ENCODE measurements around the gene SDK2.
A peak's percentile ranks its signal among the peaks of the same experiment; 100 is the strongest.

SDK2 gene

DNA sequence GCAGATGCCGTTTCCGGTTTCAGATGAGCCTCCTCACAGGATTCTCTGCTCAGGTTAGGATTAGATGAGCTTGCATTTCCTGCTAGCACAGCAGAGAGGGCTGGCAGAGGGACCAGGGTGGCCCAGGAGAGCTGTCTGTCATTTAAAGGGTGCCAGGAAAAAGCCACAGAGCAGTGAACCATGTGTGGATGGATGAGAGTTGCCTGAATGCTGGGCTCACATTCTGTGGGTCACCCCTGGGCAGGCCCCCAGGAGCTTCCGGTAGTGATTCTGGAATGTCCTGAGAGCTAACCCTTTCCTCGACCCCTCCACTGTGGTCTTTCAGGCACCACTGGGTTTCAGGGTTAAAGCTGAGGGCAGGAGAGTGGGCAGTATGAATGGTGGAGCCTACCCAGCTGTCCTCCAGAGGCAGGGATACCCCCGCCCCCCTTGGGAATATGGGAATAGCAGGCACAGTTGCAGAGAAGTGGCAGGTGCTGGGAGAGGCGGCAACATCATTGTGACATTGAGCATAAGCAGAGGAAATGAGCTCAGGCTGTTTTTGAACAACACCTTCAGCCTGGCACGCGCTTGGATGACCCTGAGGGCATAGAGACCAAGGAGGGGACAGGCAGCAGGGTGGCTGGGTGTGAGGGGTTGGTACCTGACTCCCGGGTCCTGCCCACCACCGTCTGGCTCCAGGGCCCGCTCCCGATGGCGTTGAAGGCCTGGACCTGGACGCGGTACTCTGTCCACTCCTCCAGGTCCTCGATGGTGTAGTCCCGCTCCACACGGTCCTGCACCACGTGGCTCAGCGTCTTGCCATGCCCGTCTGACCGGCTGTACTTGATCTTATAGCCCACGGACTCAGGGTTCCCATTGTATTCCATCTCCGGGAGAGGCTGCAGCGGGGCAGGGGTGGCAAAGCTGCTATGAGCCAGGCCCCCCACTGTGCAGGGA is 249.5 kb downstream of the SDK2 start:
- DNase-seq (ENCODE audit: low read depth in 2 of 2) = no peak

DNA sequence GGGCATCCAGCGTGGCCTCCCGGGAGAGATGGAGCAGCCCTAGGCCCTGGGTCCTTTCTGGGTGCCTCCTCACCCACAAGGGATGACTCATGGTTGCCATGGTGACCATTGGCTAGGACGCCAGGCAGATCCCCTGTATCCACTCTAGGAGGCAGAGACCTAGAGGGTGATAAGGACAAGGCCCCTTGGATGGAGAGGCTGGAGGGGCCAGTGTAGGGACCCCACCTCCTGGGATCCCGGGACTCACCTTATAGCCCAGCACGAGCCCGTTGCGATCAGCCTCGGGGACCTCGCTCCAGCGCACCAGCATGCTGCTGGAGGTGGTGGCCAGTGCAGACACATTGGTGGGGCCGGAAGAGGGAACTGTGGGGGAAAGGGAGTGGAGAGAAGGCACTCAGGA is 250.3 kb downstream of the SDK2 start:
- DNase-seq (ENCODE audit: low read depth in 2 of 2) = no peak

DNA sequence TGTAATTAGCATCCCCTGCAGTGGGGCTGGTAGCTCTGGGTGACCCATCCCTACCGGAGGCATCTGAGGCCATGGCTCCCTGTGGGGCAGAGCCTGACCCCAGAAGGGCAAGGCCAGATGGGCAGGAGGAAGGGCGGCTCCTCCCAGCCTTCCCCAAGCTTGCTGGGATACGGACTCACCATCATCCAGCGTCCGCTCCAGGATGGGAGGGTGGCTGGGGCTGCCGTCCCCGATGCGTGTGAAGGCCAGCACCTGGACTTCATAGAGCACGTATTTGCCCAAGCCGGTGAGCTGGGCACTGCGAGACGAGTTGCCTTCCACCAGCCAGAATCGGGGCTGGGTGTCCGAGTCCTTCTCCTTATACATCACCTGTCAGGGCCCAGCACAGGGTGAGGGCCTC is 250.9 kb downstream of the SDK2 start:
- no peak for DNase-seq (ENCODE audit: low read depth in 2 of 2)

DNA sequence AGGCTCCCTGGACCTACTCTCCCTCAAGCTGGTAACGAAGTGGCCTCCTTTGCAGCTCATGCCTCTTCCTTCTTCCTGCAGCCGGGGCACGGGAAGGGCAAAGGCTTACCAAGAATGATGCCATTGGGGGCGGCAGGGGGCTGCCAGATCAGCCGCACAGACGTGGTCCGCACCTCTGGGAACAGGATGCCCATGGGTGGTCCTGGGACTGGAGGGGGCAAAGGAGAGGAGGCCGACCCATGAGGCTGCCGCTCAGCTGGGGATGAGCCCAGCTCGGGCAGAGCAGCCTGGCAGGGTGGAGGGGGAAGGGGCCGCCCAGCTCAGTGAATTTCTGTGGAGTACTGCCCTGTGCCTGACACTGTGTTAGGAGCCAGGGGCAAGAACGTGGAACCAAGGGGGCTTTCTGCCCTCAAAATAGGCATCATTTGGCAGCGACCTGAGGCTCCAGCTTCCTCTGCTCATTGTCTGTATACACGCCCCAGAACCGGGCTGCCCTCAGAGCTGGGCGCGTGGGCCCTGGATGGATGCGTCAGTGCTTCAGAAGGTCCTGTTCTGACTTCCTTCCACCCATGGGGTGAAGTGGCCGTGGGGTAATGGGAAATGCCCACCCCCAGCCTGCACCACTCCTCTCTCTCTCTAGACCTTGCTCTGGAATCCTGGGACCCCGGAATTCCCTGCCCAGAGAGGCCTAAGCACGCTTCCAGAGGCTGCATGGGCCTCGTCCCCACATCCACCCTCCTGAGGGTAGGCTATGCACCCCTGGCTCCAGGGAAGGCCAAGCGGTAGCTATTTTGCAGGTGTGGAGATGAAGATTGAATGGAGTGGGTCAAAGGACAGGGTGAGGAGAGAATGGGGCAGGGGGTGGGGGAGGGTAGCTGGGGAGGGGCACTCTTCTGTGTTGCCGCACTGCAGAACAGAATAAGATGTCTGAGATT is 252.6 kb downstream of the SDK2 start:
- DNase-seq (ENCODE audit: low read depth in 2 of 2) = no peak

DNA sequence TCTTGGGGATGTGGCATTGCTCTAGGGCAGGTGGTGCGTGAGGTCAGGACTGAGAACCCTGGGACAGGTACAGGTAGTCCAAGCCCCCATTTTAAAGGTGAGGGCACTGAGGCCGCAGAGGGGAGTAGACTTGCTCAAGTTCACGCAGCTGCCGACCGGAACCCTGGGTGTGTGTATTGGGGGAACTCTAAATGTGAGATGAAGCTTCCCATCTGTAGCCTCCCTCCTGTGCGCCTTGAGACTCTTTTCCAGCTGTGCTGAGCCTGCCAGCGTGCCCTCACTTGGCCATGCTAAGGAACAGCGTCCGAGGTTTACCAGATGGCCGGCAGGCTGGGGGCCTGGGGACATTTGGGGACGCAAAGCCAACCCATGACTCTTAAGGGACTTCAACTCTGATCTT is 253.4 kb downstream of the SDK2 start:
- no peak for DNase-seq (ENCODE audit: low read depth in 2 of 2)

DNA sequence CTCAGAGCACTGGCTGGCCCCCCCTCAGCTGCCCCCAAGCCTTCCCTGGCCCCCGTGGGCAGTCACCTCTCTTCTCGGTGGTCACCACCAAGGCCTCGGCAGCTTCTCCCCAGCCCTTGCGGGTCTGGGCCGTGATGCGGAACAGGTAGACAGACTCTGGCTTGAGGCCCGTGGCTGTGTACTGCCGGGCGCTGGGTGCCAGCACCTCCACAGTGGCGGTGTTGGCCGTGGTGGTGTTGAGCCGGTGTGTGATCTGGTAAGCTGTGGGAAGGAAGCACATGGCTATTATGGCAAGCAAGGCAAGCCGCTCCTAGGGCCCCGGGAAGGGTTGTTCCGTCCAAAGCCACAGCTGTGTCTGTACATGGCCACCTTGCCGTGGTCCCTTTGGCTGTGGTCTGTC is 254.0 kb downstream of the SDK2 start:
- no peak for DNase-seq (ENCODE audit: low read depth in 2 of 2)

DNA sequence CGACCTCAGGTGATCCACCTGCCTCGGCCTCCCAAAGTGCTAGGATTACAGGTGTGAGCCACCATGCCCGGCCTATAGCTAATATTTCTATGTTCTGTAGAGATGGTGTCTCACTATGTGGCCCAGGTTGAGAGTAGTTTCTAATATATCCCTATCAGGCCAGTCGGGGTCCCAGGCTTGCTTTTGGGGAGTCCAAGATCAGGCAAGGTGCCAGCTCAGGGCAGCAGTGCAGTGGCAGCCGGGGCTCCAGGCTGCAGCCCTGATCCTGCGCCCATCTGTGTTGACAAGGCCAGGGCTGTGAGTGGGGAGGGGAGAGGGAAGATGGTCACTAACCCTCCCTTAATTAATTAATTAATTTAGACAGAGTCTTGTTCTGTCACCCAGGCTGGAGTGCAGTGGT is 254.8 kb downstream of the SDK2 start:
- DNase-seq (ENCODE audit: low read depth in 2 of 2) = no peak

DNA sequence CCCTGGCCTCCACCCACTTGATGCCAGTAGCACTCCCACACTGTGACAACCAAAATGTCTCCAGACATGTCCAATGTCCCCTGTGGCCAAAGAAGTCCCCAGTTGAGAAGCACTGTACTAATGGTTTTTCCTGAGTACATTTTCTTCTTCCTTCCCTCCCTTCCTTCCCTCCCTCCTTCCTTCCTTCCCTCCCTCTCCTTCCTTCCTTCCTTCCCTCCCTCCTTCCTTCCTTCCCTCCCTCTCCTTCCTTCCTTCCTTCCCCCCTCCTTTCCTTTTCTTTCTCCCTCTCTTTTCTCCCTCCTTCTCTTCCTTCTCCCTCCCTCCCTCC is 255.7 kb downstream of the SDK2 start:
- no peak for DNase-seq (ENCODE audit: low read depth in 2 of 2)

DNA sequence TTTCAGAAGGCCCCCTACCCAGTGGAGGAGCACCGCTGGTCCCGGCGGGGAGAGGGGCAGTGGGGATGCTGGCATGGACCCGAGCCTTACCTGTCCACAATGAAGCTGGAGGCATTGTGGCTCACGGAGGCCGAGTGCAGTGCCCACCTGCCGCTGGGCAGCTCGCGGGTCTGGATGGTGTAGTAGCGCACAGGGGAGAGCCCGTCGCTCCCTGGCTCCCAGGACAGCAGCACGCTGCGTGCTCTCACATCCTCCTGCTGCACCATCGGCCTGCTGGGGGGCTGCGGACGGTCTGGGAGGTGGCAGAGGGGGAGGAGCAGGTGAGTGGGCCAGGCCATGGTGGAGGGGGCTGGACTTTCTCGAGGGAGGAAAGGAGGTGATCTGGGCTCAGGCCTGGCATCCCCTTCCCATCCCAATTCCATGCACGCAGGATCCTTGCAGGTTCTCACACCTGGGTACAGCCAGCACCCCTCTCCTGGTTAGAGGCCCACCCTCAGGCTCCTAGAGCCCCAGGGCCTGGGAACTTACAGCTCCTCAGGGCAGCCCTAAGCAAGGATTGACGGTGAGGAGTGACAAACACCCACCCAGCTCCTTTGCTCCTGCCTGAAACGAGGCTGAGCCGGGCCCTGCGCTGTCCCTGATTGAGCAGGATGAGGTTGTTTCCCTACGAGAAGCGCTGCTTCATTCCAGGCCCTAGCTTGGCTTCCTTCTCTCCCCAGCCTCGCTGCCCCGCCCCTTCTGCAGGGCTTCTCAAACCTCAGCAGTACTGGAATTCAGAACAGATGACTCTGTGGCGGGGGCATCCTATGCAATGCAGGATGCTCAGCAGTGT is 256.3 kb downstream of the SDK2 start:
- DNase-seq (ENCODE audit: low read depth in 2 of 2) = no peak

DNA sequence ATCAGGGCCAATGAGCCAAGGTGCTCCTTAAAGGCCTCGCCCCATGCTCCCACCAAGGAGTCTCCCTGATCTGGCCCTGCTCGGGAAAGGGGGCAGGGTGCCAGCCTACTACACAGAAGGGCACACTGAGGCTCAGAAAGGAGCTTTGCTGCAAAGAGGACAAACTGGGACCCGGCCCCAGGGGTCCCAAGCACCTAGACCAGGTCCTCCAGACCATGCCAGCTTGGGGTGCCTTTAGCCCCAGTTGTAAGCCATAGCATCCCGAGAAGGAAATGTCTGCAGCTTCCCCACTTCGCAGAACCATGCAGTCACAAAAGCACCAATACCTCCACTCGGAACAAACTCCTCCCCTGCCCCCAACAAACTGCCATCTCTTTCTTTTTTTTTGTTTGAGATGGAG is 257.7 kb downstream of the SDK2 start:
- DNase-seq (ENCODE audit: low read depth in 2 of 2) = no peak

DNA sequence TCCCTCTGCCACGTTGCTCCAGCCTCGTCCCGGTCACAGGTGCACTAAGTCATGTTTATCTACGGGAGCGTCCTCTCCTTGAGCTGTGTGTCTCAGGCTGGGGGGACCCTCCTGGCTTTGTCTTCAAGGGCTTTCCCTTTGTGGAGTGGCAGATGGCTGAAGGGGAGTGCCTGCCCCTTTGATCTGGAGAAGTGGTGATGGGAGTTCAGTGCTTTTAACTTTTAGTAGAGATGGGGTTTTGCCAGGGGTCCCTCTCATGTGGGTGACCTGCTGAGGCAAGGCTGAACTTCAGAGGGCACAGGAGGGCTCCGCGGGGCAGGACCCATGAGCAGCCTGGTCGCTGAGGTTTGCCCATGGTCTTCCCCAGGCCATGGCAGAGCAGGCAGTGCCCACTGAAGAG is 259.3 kb downstream of the SDK2 start:
- DNase-seq (ENCODE audit: low read depth in 2 of 2) = no peak

DNA sequence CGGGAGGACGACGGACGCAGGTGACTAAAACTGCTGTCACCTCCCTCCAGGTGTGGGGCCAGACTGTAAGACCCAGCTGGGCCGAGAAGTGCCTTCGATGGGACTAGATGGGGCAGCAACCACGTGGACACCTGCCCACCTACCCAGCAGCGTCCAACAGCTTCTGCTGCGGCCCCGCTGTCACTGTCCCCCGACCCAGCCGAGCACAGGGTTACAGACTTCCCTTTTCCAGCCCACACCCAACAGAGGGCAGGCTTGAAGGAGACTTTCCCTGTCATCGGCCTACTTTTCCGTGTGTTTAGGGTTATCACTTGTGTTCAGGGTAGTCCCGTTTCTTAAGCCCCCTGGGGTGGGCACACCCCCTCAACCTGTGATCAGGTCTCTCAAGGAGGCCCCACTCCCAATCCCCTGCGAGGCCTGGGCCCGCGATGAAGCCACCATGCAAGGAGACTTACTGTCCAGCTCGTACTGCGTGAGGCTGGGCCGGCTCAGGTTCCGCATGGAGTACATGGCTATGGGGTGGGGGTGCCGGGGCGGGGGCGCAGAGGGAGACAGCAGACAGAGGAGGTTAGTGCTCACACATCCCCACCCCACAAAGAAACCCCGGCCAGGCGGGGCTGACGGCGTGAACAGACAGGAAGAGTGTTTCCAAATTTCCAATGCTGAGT is 263.7 kb downstream of the SDK2 start:
- no peak for DNase-seq (ENCODE audit: low read depth in 2 of 2)

DNA sequence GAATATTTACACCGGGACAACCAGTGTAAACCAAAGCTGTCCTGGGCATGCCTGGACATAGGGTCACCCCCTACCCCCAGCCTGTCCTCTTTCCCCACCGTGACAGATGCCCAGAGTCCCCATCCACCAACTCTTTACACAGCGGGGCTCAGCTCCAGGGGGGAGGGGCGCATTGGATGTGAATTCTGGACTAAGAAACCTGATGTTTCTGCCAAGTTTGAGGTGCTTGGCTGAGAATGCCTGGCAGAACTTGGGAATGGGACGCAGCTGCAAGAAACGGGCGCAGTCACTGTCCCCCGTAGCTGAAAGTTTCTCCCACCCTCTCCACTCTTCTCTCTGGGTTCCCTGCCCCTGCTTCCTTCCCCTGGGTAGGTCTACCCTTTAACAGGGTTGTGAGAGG is 264.4 kb downstream of the SDK2 start:
- DNase-seq (ENCODE audit: low read depth in 2 of 2) = no peak

DNA sequence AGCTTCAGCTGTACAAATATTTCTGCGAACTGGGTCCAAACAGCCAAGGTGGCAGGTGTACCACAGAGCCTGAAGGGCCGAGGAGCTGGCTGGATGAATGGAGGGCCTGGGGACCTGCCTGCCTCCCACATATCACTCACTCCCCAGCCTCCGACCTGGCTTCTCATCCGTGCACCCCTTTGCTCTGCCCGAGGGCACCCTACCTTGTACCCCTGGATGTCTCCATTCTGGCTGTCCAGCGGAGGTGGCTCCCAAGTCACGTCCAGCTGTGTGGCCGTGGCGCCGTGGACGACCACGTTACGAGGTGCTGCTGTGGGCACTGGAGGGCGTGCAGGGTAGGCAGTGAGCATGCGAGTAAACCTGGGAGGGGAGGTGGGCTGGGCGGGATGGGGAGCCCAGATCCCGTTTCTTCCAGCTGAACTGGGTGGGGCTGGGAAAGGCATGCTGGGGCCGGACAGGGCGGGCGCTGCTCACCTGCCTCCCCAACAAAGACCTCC is 265.2 kb downstream of the SDK2 start:
- no peak for DNase-seq (ENCODE audit: low read depth in 2 of 2)

DNA sequence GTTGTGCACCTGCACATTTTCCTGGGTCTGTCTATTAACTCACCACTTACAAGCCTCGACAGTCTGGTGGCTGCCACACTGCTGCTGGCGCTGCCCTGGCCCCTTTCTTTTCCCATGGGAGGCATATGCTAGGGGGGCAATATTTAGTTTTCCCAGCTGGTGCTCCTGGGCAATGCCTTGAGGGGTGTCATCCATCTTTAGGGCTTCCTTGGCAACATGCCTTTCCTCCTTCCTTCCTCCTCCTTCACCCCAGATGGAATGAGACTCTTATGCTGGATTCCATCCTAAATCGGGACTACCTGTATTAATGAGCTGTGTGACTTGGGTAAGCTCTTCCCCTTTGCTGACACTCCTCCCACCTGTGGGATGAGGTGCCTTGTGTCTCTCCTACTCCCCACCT is 267.6 kb downstream of the SDK2 start:
- no peak for DNase-seq (ENCODE audit: low read depth in 2 of 2)

DNA sequence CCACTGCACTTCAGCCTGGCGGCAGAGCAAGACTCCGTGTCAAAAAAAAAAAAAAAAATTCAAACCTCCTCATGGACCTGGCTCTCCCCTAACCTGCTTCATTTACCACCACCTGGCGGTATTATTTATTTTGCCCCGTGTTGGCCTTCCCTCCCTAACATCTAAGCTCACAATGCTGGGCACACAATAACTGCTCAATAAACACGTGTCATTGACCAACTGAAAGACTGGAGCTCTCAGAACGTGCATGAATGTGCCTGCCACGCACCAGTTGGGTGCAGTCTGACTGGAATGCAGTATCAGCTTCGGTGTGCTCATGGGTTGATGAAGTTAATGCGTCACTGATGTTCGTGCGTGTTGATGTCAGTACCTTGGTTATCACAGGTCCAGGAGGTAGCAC is 268.1 kb downstream of the SDK2 start:
- DNase-seq (ENCODE audit: low read depth in 2 of 2) = no peak

DNA sequence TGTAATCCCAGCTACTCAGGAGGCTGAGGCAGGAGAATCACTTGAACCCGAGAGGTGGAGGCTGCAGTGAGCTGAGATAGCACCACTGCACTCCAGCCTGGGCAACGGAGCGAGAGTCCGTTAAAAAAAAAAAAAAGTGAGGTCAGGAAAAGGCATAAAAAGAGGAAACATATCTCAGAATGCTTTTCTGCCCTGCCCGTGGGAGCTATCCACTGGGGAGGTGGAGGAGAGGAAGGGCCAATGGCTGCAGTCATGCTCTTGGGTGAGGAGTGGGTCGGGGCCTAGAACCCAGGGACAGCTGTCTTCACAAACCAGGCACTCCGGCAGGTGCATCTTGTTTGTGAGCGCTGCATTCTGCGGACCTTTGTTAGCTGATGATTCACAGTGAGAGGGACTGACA is 272.4 kb downstream of the SDK2 start:
- no peak for DNase-seq (ENCODE audit: low read depth in 2 of 2)

DNA sequence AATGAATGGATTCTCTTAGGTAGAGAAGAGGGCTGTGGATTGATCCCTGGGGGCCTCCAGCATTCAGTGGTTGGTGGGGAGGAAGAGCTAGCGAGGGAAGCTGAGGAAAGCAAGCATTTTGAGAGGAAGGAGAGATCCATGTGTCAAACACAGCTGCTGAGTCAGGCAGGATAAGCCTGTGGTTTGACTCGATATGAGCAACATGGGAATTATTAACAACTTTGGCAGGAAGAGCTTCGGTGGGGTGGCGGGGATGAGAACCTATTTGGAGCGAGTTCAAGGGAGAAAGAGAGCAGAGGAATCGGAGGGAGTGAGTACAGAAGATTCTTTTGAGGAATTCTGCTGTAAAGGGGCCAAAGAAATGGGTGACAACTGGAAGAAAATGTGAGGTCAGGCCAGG is 273.0 kb downstream of the SDK2 start:
- DNase-seq (ENCODE audit: low read depth in 2 of 2) = no peak

DNA sequence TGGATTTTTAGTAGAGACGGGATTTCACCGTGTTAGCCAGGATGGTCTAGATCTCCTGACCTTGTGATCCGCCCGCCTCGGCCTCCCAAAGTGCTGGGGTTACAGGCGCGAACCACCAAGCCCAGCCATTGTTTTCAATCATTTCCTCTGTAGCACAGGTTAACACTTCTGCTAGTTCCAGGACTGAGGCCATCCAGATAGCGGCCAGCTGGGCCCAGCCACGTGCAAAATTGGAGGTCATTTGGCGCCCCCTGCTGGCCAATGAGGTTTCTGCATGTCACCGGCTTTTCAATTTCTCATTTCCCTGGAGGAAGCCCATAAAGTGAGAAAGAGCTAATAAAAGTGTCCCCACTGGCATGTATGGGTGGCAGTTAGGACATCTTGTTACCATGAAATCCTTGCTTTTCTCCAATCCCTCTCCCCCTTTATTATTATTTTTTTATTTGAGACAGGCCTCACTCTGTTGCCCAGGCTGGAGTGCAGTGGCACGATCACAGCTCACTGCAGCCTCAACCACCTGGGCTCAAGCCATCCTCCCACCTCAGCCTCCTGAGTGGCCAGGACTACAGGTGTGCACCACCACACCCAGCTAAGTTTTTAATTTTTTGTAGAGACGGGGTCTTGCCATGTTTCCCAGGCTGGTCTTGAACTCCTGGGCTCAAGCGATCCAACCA is 274.3 kb downstream of the SDK2 start:
- DNase-seq (ENCODE audit: low read depth in 2 of 2) = peak; percentile 73 to 76

DNA sequence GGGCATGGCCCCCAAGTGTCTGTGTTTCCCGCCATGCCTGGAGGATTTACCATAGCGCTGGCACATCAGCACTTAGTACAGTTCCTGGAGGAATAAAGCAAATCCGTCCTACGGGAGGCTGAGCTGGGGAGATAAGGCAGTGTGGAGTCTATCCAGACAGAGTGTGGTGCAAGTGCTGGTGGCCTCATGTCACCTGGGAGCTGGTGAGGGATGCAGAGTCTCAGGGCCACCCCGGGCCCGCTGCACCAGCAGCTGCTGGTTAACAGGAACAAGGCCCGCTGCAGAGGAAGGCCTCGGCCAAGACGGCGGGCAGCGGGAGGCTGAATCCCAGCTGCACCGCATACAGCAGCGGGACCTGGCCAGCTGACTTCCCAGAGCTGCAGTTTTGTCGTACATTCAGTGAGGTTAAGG is 275.1 kb downstream of the SDK2 start:
- DNase-seq (ENCODE audit: low read depth in 2 of 2) = no peak

Data from activated CD4-positive, alpha-beta T cell treated with anti-CD3 and anti-CD28 coated beads for 24 hours (primary cell).